D721Med (cell line): ENCODE measurements around the gene SLC13A4.

ENCODE experiments used
- DNase-seq: peaks from one replicate; pipeline ENCODE4 v3.0.0; 2011; ENCODE audit warnings: low spot score; ENCODE audit not compliant: insufficient read length
- FAIRE-seq: peaks from 2 replicates; lab custom pipeline; 2011; peaks lifted over from hg19 to GRCh38; lab: Jason Lieb, UNC
- CTCF ChIP-seq: IDR thresholded peaks from 2 replicates; pipeline ENCODE4 v1.5.1; 2012; ENCODE audit warnings: mild to moderate bottlenecking, control low read depth; ENCODE audit not compliant: insufficient read depth; ENCODE audit errors: missing control alignments

SLC13A4 gene

GRCh38 chr7:135771961-135772638 is 44.1 kb upstream of the SLC13A4 start:
- TF ChIP-seq CTCF = no peak
- DNase-seq (no peak), FAIRE-seq (no peak)

DNA sequence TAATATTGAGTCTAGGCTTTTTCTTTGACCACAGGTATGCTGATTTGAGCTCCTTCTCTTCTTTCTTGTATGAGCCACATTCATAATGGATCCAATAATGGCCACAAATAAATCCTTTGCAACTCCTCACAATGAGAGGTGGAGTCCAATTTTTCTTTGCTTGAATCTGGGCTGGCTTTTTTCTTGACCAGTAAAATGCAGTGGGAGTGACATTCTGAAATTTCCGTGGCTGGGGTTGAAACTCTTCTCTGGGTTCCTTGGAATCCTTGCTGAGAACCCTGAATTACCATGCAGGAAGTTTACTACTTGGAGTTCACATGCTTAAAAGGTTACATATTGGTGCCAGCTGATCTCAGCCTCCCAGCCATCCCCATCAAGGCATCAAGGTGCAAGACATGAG is 43.1 kb upstream of the SLC13A4 start:
- FAIRE-seq (no peak), DNase-seq (no peak)
- TF ChIP-seq CTCF = no peak

DNA sequence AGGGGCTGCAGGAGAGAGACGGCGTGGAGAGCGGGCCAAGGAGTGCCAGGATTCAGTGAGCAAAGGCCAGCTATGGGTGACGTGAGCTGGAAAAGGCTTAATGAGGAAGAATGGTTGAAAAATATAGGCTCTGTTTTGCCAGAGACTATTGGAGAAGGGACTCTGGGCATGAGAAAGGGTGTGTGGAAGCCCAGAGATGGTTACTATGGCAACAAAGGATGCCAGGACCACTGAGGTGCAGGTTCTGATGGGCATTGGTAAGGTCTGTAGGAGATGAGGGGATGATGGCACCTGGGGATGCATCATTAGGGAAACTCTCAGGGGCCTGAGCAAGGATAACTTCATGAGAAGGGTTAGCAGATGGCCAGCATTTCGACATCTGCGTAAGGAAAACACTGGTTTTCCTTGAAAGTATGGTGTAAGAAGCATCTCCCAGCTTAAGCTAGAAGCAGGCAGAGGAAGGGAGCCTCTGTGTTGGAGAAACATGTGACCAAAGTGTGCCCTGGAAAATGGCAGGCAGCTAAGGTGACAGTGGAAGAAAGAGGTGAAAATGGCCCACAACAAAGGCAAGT is 42.2 kb upstream of the SLC13A4 start:
- no peak for TF ChIP-seq CTCF
- FAIRE-seq (no peak), DNase-seq (no peak)

DNA sequence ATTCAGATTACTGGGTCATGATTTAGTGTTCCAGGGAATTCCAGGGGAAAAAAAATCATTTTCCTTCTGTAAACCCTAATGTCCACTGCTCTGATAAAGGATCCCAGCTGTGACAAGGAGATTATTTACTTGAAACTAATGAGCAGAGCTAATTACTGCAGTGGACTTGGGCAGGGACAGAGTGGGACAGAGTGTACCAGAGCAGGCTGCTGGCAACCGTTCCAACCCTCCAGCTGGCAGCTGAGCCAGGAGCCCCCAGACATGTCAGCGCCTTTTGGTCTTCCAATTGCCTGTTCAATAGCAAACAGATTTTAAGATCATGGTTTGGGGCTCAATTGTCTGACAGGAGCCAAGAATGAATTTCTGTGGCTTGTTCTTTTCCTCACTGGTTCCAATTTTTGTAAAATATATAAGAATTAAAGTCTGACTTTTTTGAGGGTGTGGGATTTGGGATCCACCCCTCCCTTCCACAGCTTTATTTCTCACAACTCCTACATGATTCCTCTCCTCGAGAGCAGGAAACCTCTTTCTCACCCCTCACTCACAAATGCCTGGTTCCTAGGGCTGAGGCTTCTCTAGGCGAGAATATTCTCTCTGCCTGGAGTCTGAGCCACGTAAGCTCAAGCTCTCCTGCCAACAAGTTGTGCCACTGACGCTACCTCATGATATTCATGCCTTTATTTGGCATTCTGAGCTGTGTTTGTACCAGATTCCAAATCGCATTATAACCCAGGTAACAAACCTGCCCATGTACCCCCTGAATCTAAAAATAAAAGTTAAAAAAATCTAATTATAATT is 41.2 kb upstream of the SLC13A4 start:
- DNase-seq = no peak
- no peak for FAIRE-seq
- no peak for TF ChIP-seq CTCF

- FAIRE-seq = no peak
- no peak for DNase-seq
- no peak for TF ChIP-seq CTCF
Measured at GRCh38 chr7:135768467-135768866, 40.5 kb upstream of the SLC13A4 start.

- no peak for TF ChIP-seq CTCF
- FAIRE-seq (no peak), DNase-seq (no peak)
Measured at GRCh38 chr7:135768064-135768463, 40.1 kb upstream of the SLC13A4 start.
